ENCODE data around the gene CDC27.
"Not testable (repeated sequence)": the region's sequence is repeated elsewhere in the genome, so short reads cannot be mapped to it uniquely, and the experiment has no call there.

The CDC27 gene

DNA sequence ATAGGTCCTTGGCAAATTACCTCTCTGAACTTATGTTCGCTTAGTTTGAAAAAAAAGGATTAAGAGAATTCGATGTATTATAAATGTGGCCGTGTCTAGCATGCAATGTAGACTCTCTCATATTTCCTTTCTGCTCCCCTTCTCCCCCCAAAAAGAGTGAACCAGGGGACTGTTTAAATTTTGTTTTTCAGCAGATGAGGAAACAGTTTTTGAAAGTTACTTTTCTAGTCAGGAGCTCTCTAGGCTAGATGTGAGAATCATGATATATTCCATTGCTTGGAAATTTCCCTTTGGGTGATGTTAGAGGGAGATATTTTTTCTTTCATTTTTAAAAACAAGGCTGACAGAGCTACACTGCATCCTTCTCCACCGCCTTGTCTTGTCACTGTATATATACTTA, 1.1 kb upstream of the CDC27 start:
- DNase-seq: no peak

DNA sequence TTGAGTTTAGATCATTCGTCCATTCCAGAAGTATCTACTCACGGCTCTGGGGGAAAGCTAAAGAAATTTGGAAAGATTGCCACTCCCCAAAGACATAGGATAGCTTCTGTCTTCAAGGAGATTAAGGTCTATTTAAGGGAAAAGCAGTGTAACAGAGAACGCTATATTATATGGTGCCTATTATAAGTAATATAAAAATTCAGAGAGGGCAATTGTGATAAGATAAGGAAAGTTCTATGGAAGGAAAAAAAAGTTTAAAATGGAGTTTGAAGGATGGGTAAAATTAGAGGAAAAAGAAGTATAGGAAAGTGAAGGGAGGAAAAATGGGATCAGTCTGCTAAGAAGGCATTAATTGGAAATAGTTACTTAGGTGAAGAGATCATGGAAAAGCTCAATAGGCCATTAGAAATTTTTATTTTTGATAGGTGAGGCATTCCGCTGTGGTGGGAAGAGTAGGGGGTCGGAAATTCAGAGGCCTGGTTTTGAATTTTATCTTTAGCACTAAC, 690 bp upstream of the CDC27 start:
- no peak for DNase-seq

DNA sequence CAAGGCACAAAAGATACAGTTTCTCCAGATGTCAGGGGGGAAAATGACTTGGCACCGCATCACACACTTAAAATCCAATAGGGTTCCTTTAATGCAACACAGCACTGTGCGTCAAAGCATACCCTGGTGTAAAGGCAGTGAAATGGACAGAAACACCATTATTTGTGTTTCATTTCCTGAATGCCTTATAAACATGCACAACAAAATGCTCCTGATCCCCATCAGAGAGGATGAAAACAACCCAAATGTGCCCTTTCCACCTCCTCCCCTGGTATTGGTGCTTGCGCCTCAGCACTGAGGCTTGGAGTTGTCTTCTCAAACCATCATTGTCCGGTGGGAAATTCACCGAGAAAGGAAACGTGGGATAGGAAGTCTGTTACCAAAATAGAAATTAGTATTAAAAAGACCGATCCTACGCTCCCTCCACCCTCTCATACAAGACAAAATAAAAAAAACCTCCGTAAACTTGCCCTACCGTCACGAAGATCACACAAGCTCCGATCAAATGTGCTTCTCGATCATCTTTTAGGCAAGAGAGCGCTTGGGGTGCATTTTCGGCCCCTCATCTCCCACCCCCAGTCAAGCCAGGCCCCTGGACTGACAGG, 722 bp downstream of the CDC27 start:
- no peak for DNase-seq

DNA sequence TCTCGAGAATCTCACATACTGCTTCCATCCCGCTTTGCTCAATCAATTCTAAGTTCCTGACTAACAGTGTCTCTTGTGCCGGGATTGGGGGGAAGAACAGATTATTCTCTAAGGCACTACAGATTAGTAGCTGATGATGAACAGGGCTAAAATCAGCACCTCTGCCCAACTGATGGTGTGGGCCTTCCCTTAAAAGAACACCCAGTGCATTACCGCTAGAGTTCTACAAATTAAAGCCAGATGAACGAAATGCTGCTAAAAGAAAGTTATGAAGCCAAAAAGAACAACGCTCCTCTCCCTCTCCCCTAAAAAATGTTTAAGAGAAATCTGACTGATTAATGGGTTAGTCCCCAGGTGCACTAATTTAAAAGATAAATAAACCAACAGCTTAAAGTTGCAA, 4.4 kb downstream of the CDC27 start:
- no peak for DNase-seq

DNA sequence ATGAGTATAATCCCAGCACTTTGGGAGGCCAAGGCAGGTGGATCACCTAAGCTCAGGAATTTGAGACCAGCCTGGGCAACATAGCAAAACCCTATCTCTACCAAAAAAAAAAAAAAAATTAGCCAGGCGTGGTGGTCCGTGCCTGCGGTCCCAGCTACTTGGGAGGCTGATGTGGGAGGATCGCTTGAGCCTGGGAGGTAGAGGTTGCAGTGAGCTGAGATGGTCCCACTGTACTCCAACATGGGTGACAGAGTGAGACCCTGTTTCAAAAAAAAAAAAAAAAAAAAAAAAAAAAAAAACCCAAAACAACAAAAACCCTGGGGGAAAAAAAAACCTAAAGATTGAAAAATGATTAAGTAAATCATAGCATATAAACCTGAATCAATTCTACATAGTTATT, 8.1 kb downstream of the CDC27 start:
- not testable (repeated sequence) for DNase-seq

DNA sequence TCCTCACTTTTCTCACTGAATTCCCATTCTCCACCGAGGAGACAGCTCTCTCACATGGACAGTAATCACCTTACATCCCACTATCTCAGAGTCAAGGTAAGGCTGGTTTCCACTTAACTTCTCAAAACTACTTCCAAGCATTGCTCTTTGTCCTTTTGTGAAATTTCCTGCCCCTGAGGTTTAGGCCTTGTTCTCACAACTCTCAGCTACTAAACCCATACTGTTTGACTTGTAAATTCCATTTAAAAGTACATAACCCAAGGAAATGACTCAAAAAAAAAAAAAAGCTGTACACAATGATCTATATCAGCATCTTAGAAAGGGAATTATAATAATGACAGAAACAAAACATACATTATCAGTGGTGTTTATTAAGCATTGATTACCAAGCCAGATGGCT, 8.8 kb downstream of the CDC27 start:
- no peak for DNase-seq

DNA sequence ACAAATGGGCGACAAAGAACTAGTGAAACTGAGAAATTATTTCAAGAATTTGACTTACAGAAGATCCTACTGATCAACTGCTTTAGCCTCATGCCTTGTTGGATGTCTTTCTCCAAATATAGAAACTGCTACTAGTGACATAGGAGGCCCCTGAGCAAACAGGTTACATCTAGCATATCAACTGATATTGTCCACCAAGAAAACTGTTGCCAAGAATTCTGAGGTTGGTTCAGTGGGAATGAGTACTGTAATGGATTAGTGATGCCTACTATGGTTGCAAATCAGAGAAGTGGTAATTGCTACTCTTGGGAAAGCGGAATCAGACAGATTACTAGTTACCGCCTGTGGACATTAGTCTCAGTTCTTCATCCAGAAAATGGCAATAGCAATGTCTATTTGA, 10.0 kb downstream of the CDC27 start:
- no peak for DNase-seq

DNA sequence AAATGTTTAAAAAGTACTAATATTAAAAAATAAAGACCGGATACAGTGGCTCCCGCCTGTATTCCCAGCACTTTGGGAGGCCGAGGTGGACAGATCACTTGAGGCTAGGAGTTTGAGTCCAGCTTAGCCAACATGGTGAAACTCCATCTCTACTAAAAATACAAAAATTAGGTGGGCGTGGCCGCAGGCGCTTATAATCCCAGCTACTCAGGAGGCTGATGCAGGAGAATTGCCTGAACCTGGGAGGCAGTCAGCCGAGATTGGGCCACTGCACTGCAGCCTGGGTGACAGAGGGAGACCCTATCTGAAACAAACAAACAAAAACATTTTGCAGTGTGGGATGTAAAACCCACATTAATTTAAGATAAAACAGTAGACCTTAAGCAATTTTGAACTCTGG, 11.8 kb downstream of the CDC27 start:
- no peak for DNase-seq

DNA sequence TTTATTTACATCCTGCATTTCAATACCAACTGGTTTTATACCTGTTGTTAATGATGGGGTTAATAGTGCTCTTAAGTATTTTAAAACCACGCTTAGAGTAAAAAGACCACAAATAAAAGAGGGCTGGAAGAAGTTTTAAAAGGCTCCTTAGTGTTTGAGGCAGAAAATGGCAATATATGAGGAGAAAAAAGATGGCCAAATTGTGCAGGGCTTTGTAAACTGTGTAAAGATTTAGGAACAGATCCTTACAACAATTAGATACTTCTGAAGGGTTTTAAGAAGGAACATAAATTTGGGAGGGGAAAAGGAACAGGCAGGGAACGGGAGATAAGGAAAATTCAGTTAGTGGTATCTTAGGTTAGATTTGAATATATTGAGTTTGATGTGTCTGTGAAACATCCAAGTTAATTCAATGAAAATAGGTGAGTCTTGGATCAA, 12.7 kb downstream of the CDC27 start:
- DNase-seq: no peak

DNA sequence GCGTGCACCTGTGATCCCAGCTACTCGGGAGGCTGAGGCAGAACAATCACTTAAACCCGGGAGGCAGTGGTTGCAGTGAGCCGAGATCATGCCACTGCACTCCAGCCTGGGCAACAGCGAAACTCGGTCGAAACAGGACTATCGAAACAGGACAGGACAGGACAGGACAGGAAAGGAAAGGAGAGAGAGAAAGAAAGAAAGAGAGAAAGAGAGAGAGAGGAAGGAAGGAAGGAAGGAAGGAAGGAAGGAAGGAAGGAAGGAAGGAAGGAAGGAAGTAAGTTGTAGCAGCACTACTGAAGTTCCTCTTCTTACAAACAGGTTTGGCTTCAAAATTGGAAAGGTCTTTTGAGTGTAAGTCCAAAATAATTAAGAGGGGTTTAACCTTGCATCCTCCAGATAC, 14.3 kb downstream of the CDC27 start:
- DNase-seq: not testable (repeated sequence)

DNA sequence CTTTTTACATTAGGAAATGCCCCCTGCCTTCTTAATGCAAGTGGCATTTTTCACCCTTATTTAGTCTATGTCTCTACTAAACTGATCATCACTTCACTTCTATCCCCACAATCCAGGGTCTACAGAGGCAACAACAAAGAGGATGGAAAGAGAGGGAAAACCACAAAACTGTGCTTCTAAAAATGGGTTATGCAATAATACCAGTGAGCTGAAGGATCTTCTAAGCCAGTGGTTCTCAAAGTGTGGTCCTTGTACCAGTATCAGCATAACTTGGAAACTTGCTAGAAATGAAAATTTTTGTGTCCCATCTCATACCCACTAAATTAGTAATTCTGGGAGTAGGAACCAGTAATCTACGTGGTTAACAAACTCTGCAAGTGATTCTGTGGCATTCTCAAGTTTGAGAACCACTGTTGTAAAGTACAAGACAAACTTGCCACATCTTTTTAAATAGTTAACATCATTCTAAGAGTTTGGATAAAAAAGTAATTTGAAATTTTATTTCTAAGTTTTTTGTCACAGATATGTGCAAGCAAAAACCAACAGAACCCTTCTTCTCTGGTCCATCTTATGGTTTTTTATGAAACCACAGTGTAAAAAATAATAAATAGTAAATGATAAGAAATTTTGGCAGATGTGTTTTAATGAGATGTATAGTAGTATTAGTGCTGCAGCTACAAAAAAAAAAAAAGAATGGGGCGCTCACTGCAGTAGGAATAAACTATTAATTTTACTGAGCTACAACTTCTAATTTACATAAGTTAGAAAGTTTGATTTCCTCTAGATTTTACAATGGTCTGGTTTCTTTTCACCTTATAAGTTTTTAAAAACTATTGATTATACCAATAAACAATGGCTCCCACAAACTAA, 16.2 kb downstream of the CDC27 start:
- no peak for DNase-seq

DNA sequence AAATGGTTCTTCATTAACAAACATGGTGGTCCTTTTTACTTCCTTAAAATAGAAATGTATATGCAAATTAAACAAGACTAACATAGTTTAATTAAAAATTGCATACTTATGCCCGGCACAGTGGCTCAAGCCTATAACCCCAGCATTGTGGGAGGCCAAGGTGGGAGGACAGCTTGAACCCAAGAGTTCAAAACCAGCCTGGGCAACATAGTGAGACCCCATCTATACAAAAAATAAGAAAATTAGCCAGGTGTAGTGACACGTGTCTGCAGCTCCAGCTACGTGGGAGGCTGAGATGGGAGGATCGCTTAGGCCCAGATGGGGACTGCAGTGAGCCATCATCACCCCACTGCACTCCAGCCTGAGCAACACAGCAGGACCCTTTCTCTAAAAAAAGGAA, 18.4 kb downstream of the CDC27 start:
- DNase-seq: no peak

DNA sequence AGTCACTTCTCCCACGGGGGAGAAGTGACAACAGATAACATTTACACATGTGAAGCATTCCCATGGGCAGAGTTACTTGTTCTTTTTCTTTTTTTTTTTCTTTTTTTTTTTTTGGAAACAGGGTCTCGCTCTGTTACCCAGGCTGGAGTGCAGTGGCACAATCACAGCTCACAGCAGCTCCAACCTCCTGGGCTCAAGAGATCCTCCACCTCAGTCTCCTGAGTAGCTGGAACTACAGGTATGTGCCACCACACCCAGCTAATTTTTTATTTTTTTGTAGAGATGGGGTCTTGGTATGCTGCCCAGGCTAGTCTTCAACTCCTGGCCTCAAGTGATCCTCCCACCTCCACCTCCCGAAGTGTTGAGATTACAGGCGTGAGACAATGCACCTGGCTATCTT, 20.2 kb downstream of the CDC27 start:
- not testable (repeated sequence) for DNase-seq

DNA sequence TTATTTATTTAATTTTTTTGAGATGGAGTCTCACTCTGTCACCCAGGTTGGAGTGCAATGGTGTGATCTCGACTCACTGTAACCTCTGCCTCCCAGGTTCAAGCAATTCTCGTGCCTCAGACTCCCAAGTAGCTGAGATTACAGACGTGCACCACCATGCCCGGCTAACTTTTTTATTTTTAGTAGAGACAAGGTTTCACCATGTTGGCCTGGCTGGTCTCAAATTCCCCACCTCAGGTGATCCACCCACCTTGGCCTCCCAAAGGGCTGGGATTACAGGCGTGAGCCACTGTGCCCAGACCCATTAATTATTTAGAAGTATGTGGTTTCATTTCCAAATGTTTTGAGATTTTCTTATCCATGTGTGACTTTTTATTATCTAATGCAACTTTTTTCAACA, 22.2 kb downstream of the CDC27 start:
- not testable (repeated sequence) for DNase-seq

DNA sequence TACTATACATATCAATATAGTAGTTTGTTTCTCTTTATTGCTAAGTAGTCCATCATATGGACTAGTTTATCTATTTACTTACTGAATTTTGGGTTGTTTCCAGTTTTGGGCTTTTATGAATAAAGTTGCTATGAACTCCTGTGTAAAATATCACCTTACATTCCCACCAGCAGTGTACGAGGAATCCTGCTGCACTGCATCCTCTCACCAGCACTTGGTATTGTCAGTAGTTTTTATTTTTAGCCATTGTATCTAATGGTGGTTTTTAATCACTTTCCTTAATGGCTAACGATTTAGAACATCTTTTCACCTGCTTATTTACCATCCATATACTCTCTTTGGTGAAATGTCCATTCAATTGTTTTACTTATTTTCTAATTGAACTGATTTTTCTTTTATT, 24.0 kb downstream of the CDC27 start:
- DNase-seq: no peak

DNA sequence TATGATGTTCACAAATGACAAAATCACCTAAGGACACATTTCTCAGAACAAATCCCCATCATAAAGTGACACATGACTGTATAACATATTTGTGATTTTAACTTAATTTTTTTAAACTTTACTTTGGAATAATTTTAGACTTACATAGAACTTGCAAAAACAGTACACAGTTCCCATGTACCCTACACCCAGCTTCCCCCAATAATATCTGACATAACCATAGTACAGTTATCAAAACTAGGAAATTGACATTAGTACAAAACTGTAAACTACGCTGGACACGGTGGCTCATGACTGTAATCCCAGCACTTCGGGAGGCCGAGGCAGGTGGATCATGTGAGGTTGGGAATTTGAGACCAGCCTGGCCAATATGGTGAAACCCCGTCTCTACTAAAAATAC, 24.8 kb downstream of the CDC27 start:
- no peak for DNase-seq

DNA sequence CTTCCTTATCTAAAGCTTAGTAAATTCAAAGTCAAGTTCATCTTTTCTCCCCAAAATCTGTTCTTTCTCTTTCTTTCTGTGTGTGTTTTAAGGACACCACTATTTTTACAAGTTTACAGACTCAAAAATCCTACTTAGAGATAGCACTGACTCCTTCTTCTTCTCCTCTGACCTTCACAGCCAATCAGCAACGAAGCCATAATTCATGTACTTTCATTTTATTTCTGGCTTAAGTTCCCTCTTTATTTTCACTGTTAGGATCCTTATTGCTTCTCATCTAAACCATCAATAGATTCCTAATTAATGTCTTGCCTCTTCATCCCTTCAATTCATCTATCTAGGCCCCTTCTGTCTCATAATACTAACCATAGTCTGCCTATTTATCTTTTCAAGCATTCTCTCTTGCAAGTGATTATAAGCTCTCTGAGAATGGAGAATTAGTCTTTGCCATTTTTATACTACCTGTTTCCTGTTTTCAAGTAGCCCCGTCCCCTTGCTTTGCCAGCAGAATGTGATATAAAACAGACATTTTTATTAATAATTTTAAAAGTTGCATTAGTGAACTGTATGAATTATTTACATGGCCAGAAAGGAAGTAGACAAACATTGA, 27.0 kb downstream of the CDC27 start:
- no peak for DNase-seq

DNA sequence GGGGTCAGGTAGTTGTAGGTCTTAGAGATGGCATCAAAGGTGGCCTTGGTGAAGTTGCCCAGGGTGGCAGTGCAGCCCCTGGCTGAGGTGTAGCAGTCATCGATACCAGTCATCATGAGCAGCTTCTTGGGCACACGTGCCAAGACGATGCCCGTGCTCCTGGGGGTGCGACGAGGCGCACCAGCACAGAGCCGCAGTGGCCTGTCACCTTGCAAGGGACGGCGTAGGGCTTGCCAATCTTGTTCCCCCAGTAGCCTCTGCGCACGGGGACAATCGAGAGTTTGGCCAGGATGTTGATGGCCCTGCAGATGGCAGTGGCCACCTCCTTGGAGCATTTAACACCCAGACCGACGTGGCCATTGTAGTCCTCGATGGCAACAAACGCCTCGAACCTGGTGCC, 29.8 kb downstream of the CDC27 start:
- DNase-seq: no peak

DNA sequence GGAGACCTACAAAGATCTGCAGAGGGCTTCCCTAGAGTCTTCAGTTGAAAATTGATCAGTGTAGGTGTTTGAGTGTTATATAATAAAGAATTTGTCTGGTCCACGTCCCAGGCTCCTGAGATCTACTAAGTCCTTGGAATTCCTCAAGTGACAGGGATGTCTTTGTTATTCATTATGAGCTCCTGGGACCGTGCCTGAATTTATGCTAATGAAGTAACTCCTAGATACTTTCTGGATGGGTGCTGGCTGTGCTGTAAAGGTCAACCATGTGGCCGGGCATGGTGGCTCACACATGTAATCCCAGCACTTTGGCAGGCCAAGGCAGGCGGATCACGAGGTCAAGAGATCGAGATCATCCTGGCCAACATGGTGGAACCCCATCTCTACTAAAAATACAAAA, 43.7 kb downstream of the CDC27 start:
- DNase-seq: no peak

DNA sequence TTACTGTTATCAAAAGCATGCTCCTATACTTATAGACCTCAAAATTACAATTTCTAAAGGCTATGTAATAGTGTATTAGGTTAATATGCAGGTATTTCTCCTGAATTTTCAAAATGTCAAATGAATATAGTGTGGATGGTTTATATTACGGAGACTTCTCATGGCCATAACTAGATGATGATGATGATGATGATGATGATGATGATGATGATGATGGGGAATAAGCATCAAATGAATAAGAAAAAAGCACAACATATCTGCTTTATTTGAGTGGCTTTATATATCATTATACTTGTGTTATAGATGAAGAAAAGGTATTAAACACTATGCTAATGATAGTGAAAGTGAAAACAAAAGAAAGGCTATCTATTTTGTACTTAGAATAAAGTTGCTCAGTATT, 53.9 kb downstream of the CDC27 start:
- DNase-seq: no peak

DNA sequence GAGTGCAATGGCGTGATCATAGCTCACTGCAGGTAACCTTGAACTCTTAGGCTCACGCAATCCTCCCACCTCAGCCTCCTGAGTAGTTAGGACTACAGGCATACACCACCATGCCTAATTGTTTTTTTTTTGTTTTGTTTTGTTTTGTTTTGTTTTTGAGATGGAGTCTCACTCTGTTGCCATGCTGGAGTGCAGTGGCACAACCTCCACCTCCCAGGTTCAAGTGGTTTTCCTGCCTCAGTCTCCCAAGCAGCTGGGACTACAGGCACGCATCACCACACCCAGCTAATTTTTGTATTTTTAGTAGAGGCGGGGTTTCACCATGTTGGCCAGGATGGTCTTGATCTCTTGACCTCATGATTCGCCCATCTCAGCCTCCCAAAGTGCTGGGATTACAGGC, 54.7 kb downstream of the CDC27 start:
- not testable (repeated sequence) for DNase-seq

DNA sequence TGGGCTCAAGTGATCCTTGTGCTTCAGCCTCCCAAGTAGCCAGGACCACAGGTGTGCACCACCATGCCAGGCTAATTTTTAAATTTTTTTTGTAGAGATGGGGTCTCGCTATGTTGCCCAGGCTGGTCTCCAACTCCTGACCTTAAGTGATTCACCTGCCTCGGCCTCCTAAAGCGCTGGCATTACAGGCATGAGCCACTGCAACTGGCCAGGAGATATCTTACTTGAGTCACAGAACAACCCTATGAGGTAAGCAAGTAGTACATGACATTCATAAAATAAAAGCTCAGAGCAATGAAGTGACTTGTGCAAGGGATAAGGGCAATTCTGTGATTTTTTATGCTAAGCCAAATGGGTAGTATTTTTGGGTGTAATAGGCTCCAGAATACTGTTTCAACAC, 57.3 kb downstream of the CDC27 start:
- no peak for DNase-seq

DNA sequence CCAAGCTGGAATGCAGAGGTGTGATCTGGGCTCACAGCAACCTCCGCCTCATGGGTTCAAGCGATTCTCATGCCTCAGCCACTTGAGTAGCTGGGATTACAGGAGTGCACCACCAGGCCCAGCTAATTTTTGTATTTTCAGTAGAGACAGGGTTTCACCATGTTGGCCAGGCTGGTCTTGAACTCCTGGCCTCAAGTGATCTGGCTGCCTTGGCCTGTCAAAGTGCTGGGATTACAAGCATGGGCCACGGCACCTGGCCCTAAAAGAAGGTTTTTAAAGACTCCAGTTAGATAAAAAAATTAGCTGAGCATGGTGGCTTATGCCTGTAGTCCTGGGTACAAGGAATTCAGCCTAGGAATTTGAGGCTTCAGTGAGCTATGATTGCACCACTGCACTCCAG, 62.3 kb downstream of the CDC27 start:
- not testable (repeated sequence) for DNase-seq

DNA sequence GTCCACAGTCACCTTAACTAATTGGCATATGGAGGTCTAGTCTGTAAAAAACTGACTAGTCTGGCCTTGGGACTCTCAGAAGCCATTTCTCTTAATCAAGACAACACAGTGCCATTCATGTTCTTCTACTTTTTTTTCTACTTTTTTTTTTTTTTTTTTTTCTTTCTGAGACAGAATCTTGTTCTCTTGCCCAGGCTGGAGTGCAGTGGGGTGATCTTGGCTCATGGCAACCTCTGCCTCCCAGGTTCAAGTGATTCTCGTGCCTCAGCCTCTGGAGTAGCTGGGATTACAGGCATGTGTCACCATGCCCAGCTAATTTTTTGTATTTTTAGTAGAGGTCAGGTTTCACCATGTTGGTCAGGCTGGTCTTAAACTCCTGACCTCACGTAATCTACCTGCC, 65.8 kb downstream of the CDC27 start:
- not testable (repeated sequence) for DNase-seq

Measured in NCI-H1930 (cell line).